Islet precursor cell (in vitro differentiated cells): Measurements from ENCODE around the gene FNDC3B.

Experiments
- DNase-seq: peaks from one replicate; pipeline ENCODE4 v3.0.0-alpha.2; 2018

The FNDC3B gene

DNA sequence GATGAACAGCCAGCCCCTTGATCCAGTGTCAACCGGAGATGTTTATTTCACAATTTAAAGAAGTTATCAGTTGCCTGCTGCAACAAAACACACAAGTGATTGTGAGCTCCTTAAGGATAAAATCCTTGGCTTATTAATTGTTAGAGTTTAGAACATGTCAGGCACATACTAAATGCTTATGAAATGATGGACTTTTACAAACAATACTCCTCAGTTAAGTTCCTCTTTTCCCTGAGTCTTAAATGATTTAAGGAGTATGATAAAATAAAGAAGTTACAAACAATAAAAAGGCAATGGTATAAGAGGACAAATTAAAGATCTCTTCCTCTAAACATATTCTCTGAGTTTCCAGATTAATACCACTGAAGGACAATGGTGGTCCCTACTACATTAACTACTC is 403.2 kb downstream of the FNDC3B start:
- no peak for DNase-seq

DNA sequence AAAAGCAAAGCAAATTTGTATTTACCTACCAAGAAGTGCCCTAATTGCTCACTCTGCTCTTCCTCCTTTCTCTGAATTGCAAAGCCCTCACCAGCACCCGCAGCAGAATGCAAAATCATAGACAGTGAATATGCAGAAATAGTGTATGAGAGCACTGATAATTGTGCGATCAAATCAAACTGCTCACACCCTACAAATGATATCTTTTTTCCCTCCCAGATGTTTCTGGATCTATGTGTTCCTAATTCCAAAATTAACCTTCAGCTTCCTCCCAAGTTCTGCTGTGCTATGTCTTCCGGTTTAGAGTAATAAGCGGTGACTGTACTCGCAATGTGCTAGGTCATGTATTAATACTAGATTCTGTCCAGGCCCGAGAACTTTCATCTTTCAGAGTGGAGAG is 405.4 kb downstream of the FNDC3B start:
- no peak for DNase-seq

GRCh38 chr3:172446198-172446597 is 406.8 kb downstream of the FNDC3B start:
- DNase-seq: no peak

DNA sequence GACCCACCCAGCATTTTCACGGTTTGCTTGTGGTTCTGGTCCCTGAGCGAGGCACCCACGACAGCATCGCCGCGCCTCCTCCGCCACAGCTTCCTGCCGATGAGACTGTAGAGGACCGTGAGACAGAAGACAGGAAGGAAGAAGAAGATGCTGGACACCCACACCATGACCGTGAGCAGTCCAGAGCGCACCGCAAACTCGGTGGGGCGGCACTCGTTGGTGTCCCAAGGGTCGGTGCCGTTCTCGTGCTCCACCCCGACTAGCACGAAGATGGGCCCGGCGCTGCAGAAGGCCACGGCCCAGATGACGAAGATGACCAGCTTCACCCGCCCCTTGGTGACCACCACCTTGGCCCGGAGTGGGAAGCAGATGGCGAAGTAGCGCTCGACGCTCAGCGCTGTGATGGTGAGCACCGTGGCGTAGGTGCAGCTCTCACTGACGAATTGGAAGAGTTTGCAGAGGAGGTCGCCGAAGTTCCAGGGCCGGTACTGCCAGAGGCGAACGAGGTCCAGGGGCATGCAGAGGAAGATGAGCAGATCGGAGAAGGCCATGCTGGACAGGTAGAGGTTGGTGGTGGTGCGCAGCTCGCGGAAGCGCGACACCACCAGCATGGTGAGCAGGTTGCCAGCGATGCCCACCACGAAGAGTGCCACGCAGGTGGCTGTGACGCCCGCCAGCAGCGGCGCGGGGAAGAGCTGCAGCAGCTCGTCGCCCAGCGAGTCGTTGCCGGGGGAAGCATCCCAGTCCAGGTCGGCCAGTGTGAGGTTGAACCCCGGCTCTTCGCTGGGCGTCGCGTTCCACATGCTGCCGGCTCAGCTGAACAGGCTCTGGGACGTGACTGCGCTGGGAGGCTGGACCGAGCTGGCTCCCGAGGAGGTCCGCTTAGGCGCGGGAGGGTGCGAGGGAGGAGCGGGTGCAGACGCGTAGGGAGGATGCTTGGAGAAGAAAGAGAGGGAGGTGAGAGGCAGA is 408.5 kb downstream of the FNDC3B start, which contains the start of gene GHSR:
Gene GHSR (minus strand): TSS at position 846 of the 969 bp plus-strand sequence. CDS start 43 bp downstream, at position 803.
- no peak for DNase-seq

- no peak for DNase-seq
Measured at GRCh38 chr3:172448661-172449465, 409.5 kb downstream of the FNDC3B start.

- peak; percentile 85 for DNase-seq
Measured at GRCh38 chr3:172449466-172450149, 410.2 kb downstream of the FNDC3B start.
